NB4 (cell line): ENCODE measurements around the gene FAM3C.

Experiments used
- POLR2A ChIP-seq: IDR thresholded peaks from 2 replicates; pipeline ENCODE4 v1.6.1; 2011; ENCODE audit warnings: mild to moderate bottlenecking; ENCODE audit not compliant: insufficient read length; ENCODE audit errors: extremely low read depth
- TF ChIP-seq, protein P1 (sequence below): IDR thresholded peaks from one replicate; pipeline ENCODE4 v1.5.1; 2012; ENCODE audit warnings: low read depth, low read length

DNA sequence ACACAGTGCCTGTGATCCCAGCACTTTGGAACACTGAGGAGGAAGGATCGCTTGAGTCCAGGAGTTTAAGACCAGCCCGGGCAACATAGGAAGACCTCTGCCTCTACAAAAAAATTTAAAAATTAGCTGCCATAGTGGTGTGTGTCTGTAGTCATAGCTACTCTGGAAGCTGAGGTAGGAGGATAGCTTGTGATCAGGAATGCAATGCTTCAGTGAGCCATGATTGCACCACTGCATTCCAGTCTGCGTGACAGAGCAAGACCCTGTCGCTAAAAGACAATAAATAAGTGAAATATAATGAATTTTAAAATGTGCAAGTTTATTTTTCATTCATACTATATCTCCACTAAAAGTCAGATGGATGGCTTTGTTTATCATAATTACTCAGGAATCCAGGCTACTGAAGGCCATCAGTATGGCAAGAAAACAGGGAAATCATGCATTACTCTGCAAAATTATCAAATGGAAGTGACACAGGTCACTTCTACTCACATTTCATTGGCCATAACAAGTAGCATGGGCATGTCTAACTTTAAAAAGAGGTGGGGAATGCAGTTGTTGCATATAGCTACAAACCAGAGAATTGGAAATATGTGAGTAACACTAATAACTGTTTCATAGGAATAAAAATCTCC lies 32.9 kb upstream of the FAM3C start:
- TF ChIP-seq, protein P1, sequence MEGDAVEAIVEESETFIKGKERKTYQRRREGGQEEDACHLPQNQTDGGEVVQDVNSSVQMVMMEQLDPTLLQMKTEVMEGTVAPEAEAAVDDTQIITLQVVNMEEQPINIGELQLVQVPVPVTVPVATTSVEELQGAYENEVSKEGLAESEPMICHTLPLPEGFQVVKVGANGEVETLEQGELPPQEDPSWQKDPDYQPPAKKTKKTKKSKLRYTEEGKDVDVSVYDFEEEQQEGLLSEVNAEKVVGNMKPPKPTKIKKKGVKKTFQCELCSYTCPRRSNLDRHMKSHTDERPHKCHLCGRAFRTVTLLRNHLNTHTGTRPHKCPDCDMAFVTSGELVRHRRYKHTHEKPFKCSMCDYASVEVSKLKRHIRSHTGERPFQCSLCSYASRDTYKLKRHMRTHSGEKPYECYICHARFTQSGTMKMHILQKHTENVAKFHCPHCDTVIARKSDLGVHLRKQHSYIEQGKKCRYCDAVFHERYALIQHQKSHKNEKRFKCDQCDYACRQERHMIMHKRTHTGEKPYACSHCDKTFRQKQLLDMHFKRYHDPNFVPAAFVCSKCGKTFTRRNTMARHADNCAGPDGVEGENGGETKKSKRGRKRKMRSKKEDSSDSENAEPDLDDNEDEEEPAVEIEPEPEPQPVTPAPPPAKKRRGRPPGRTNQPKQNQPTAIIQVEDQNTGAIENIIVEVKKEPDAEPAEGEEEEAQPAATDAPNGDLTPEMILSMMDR, result no peak
- TF ChIP-seq POLR2A, result no peak
